HL-60 (cell line): ENCODE measurements around the gene MGST1.
A peak's percentile ranks its signal among the peaks of the same experiment; 100 is the strongest.

Experiments used
- GABPA ChIP-seq: IDR thresholded peaks from 2 replicates; pipeline ENCODE4 v1.6.1; 2012; ENCODE audit warnings: low read depth
- POLR2AphosphoS5 ChIP-seq: IDR thresholded peaks from 2 replicates; pipeline ENCODE4 v1.6.1; 2012; ENCODE audit warnings: low read depth
- REST ChIP-seq: IDR thresholded peaks from 2 replicates; pipeline ENCODE4 v1.6.1; 2012; ENCODE audit warnings: low read depth; ENCODE audit not compliant: insufficient replicate concordance
- SPI1 ChIP-seq: IDR thresholded peaks from 2 replicates; pipeline ENCODE4 v1.6.1; 2012; ENCODE audit warnings: low read depth, mild to moderate bottlenecking, borderline replicate concordance
- TF ChIP-seq, protein P1 (sequence below): IDR thresholded peaks from one replicate; pipeline ENCODE4 v1.5.1; 2011; ENCODE audit warnings: low read length, control low read depth, inconsistent platforms; ENCODE audit not compliant: insufficient read depth

DNA sequence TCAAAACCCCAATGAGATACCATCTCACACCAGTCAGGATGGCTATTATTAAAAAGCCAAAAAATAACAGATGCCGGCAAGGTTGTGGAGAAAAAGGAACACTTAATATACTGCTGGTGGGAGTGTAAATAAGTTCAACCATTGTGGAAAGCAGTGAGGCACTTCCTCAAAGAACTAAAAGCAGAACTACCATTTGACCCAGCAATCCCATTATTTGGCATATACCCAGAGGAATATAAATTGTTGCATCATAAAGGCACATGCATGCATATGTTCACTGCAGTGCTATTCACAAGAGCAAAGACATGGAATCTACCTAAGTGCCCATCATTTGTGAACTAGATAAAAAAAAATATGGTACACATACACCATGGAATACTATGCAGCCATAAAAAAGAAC, 59.9 kb downstream of the MGST1 start:
- TF ChIP-seq, protein P1, sequence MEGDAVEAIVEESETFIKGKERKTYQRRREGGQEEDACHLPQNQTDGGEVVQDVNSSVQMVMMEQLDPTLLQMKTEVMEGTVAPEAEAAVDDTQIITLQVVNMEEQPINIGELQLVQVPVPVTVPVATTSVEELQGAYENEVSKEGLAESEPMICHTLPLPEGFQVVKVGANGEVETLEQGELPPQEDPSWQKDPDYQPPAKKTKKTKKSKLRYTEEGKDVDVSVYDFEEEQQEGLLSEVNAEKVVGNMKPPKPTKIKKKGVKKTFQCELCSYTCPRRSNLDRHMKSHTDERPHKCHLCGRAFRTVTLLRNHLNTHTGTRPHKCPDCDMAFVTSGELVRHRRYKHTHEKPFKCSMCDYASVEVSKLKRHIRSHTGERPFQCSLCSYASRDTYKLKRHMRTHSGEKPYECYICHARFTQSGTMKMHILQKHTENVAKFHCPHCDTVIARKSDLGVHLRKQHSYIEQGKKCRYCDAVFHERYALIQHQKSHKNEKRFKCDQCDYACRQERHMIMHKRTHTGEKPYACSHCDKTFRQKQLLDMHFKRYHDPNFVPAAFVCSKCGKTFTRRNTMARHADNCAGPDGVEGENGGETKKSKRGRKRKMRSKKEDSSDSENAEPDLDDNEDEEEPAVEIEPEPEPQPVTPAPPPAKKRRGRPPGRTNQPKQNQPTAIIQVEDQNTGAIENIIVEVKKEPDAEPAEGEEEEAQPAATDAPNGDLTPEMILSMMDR: no peak
- TF ChIP-seq POLR2AphosphoS5: no peak; the same call in 1 of the 2 replicates
- TF ChIP-seq REST: no peak
- peak; percentile 95 for TF ChIP-seq SPI1
- no peak for TF ChIP-seq GABPA
